Limb (tissue), 2 donors: ENCODE measurements around the gene ELAVL2.
A peak's percentile ranks its signal among the peaks of the same experiment; 100 is the strongest.

Source experiments
- DNase-seq, 2 donors: peaks; one replicate each; pipeline ENCODE4 v3.0.0-alpha.2; 2016; ENCODE audit errors: extremely low spot score in 2 of 2

Gene ELAVL2

GRCh38 chr9:23826120-23826629, at the start of gene ELAVL2:
Gene ELAVL2, minus strand, starts transcription at chr9:23826240. Its CDS starts 64,006 bp downstream, at chr9:23762234.
- peak; percentile 96 to 97 for DNase-seq

GRCh38 chr9:23858234-23858633, 32.2 kb upstream of the ELAVL2 start:
- no peak for DNase-seq

GRCh38 chr9:23855873-23856604, 30.0 kb upstream of the ELAVL2 start:
- no peak for DNase-seq

GRCh38 chr9:23850690-23851629, 24.9 kb upstream of the ELAVL2 start:
- DNase-seq, result peak; percentile 42 to 68

- DNase-seq, result peak in 1 of 2 donors; percentile 70
These were observed 24.2 kb upstream of the ELAVL2 start for GRCh38 chr9:23850242-23850689.

- DNase-seq, result peak in 1 of 2 donors; percentile 23
These were observed 23.5 kb upstream of the ELAVL2 start for GRCh38 chr9:23849379-23850035.

- DNase-seq, result no peak
These were observed 16.6 kb upstream of the ELAVL2 start for GRCh38 chr9:23842565-23843129.

- no peak for DNase-seq
These were observed 15.3 kb upstream of the ELAVL2 start for GRCh38 chr9:23841304-23841703.

- DNase-seq, result no peak
These were observed 11.0 kb upstream of the ELAVL2 start for GRCh38 chr9:23837038-23837437.

GRCh38 chr9:23830929-23831730, 5.1 kb upstream of the ELAVL2 start:
- peak in 1 of 2 donors; percentile 45 for DNase-seq

GRCh38 chr9:23830476-23830805, 4.4 kb upstream of the ELAVL2 start:
- DNase-seq, result no peak

- DNase-seq, result peak; percentile 55 to 61
These were observed 3.8 kb upstream of the ELAVL2 start for GRCh38 chr9:23829580-23830475.

- no peak for DNase-seq
These were observed 340 bp downstream of the ELAVL2 start for GRCh38 chr9:23825700-23826099.

- peak; percentile 24 to 62 for DNase-seq
These were observed 1.0 kb downstream of the ELAVL2 start for GRCh38 chr9:23824830-23825591.

GRCh38 chr9:23823986-23824829, 1.8 kb downstream of the ELAVL2 start:
- DNase-seq, result peak in 1 of 2 donors; percentile 54

GRCh38 chr9:23823269-23823668, 2.8 kb downstream of the ELAVL2 start:
- no peak for DNase-seq

- peak in 1 of 2 donors; percentile 48 for DNase-seq
These were observed 3.5 kb downstream of the ELAVL2 start for GRCh38 chr9:23822261-23823169.
